Endodermal cell (in vitro differentiated cells): ENCODE results near the gene DHX8. TPM values are rescaled to one million over a fixed set of nuclear protein-coding genes. Genes with fewer than 3 reads are reported as not detected.
A peak's percentile ranks its signal among the peaks of the same experiment; 100 is the strongest.

Source experiments
- DNase-seq: peaks from one replicate; pipeline ENCODE4 v3.0.0-alpha.2; 2017
- H3K27ac ChIP-seq: 2 replicates; pipeline ENCODE4 v1.5.1; 2013; ENCODE audit warnings: mild to moderate bottlenecking, low read depth, low read length, moderate library complexity
- H3K27me3 ChIP-seq: 2 replicates; pipeline ENCODE4 v1.6.1; 2013; ENCODE audit warnings: mild to moderate bottlenecking, low read length, moderate library complexity; ENCODE audit not compliant: insufficient read depth, control insufficient read depth, poor library complexity, severe bottlenecking
- H3K36me3 ChIP-seq: 2 replicates; pipeline ENCODE4 v1.7.0; 2013; ENCODE audit warnings: mild to moderate bottlenecking, low read length, moderate library complexity; ENCODE audit not compliant: control insufficient read depth, insufficient read depth
- H3K4me1 ChIP-seq: one replicate; pipeline ENCODE4 v1.7.0; 2013; ENCODE audit warnings: low read length; ENCODE audit not compliant: control insufficient read depth, insufficient read depth
- H3K4me3 ChIP-seq: 2 replicates; pipeline ENCODE4 v1.5.1; 2013; ENCODE audit warnings: mild to moderate bottlenecking, low read length, moderate library complexity
- H3K9ac ChIP-seq: 2 replicates; pipeline ENCODE4 v1.6.1; 2013; ENCODE audit warnings: mild to moderate bottlenecking, low read length, moderate library complexity; ENCODE audit not compliant: poor library complexity, severe bottlenecking; ENCODE audit errors: extremely low read depth
- H3K9me3 ChIP-seq: 2 replicates; pipeline ENCODE4 v1.6.1; 2013; ENCODE audit warnings: mild to moderate bottlenecking, low read length, moderate library complexity; ENCODE audit not compliant: control insufficient read depth
- H3K27ac Mint-ChIP-seq: 2 replicates; pipeline ENCODE4 v1.8.0; 2020; ENCODE audit warnings: mixed read lengths
- H3K27me3 Mint-ChIP-seq: 2 replicates; pipeline ENCODE4 v1.8.0; 2021; ENCODE audit warnings: mild to moderate bottlenecking, mixed read lengths; ENCODE audit not compliant: insufficient read depth
- H3K36me3 Mint-ChIP-seq: 2 replicates; pipeline ENCODE4 v1.8.0; 2020; ENCODE audit warnings: low read depth, mixed read lengths
- H3K4me1 Mint-ChIP-seq: 2 replicates; pipeline ENCODE4 v1.8.0; 2020; ENCODE audit warnings: mixed read lengths
- H3K4me3 Mint-ChIP-seq: 2 replicates; pipeline ENCODE4 v1.8.0; 2020; ENCODE audit warnings: mild to moderate bottlenecking, moderate library complexity, mixed read lengths
- H3K9me3 Mint-ChIP-seq: 2 replicates; pipeline ENCODE4 v1.8.0; 2020; ENCODE audit warnings: mild to moderate bottlenecking, mixed read lengths
- WGBS, 2 experiments: methylation state at CpG; one replicate each; pipeline versions ENCODE4 v1.1.5 to v1.1.7; 2013; ENCODE audit warnings: missing lambda C conversion rate in 2 of 2, mixed read lengths in 1 of 2; ENCODE audit not compliant: insufficient coverage in 1 of 2, insufficient read length in 1 of 2; 5-methylcytosine and 5-hydroxymethylcytosine counted together
- total RNA-seq, 2 donors: library from RNA; stranded (reverse); fragmentation: NEBNext Ultra II Directional in 1 of 2; extraction: Animal tissue kit (Norgen Biotek cat#: 25700) in 1 of 2; gene quantifications; 2 replicates in 1 of 2; 3 replicates in 1 of 2; pipeline ENCODE4 v1.2.1, GENCODE V29; 2021
- TF ChIP-seq, protein P1 (sequence below): fragments of 200-600 bp; sonication (generic); conservative IDR thresholded peaks from 2 replicates; pipeline ENCODE4 v1.5.0; 2021; ENCODE audit warnings: antibody characterized with exemption, mild to moderate bottlenecking

The DHX8 gene
- total RNA-seq, 2 donors from 2014 or later = 53.3 to 57.1 TPM

DNA sequence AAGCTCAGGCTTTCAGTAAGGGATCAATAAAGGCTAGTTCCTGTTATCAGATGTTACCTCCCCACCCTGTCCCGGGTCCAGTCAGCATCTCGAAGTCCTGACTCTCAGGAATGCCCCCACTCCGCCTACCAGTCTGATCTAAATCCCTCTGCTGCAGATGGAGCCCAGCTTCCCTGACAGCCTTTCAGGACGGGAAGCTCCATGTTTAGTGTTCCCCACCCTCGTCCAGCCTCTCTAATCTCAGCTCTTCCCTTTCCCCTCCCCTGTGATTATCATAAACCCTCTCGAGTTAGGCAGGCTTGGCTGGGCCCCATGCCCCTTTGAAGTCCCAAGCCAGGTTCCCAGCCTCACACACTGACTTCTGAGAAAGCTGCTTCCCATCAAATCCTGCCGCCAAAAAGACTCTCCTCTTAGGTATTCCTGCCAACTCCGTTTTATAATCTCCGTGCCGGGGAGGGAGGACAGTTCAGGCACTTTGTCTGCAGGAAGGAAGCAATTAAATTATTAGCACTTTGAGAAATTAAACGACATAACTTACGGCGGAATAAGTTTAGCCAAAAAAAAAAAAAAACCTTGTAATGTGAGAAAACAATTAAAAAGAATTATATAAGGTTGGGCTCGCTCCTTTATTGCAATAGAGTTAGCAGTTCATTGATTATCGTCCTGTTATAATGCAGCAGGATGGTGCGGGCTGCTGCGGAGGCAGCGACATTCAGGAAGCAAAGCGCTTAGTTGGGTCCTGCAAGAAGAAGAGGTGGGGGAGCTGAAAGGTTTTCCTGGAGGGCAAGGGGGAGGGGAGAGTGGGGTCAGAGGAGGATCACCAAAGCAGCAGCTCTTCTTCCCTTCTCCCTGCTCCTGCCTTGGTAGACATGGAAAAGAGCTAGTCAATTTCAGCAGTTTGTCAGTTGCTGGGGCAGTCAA is 79.2 kb downstream of the DHX8 start:
- no peak overlapping the region for H3K9ac ChIP-seq
- no peaks in the 10 kb centered on the region for H3K4me1 ChIP-seq
- Mint-ChIP-seq H3K4me3 (peak overlapping the region; percentile 33), H3K9me3 (no peaks in the 10 kb centered on the region), H3K36me3 (no peaks in the 10 kb centered on the region), H3K27me3 (peaks cover 5% of the 10 kb centered on the region), H3K4me1 (peaks cover 35% of the 10 kb centered on the region), H3K27ac (no peak overlapping the region)
- TF ChIP-seq, protein P1, sequence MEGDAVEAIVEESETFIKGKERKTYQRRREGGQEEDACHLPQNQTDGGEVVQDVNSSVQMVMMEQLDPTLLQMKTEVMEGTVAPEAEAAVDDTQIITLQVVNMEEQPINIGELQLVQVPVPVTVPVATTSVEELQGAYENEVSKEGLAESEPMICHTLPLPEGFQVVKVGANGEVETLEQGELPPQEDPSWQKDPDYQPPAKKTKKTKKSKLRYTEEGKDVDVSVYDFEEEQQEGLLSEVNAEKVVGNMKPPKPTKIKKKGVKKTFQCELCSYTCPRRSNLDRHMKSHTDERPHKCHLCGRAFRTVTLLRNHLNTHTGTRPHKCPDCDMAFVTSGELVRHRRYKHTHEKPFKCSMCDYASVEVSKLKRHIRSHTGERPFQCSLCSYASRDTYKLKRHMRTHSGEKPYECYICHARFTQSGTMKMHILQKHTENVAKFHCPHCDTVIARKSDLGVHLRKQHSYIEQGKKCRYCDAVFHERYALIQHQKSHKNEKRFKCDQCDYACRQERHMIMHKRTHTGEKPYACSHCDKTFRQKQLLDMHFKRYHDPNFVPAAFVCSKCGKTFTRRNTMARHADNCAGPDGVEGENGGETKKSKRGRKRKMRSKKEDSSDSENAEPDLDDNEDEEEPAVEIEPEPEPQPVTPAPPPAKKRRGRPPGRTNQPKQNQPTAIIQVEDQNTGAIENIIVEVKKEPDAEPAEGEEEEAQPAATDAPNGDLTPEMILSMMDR = no peak
- peak; percentile 80 for DNase-seq
- H3K4me3 ChIP-seq = peak overlapping the region; percentile 37
- H3K27me3 ChIP-seq = peaks cover 9% of the 10 kb centered on the region
- no peak overlapping the region for H3K27ac ChIP-seq
- no peaks in the 10 kb centered on the region for H3K36me3 ChIP-seq
- 22 to 25% methylated on average over 9 to 19 of the region's 19 CpGs for WGBS, 2 experiments
- no peaks in the 10 kb centered on the region for H3K9me3 ChIP-seq

- Mint-ChIP-seq H3K4me3 (no peak overlapping the region), H3K4me1 (peaks cover 31% of the 10 kb centered on the region), H3K36me3 (no peaks in the 10 kb centered on the region), H3K27ac (no peak overlapping the region), H3K9me3 (no peaks in the 10 kb centered on the region), H3K27me3 (peaks cover 5% of the 10 kb centered on the region)
- Histone ChIP-seq H3K9ac (no peak overlapping the region), H3K4me1 (no peaks in the 10 kb centered on the region), H3K4me3 (no peak overlapping the region), H3K27me3 (peaks cover 9% of the 10 kb centered on the region), H3K36me3 (no peaks in the 10 kb centered on the region), H3K9me3 (no peaks in the 10 kb centered on the region), H3K27ac (no peak overlapping the region)
- WGBS, 2 experiments = 67 to 75% methylated on average over 9 to 13 of the region's 15 CpGs
- TF ChIP-seq, protein P1 = no peak
- DNase-seq = peak; percentile 58
Observed at GRCh38 chr17:43563600-43564594, 80.1 kb downstream of the DHX8 start.

- no peaks in the 10 kb centered on the region for H3K4me1 ChIP-seq
- no peak overlapping the region for H3K4me3 ChIP-seq
- H3K9ac ChIP-seq = no peak overlapping the region
- no peak overlapping the region for H3K27ac ChIP-seq
- H3K36me3 ChIP-seq = no peaks in the 10 kb centered on the region
- H3K27ac Mint-ChIP-seq = no peak overlapping the region
- H3K9me3 ChIP-seq = no peaks in the 10 kb centered on the region
- DNase-seq = no peak
- peaks cover 7% of the 10 kb centered on the region for H3K27me3 ChIP-seq
- no peak overlapping the region for H3K4me3 Mint-ChIP-seq
- H3K27me3 Mint-ChIP-seq = no peaks in the 10 kb centered on the region
- TF ChIP-seq, protein P1 = no peak
- H3K9me3 Mint-ChIP-seq = no peaks in the 10 kb centered on the region
- H3K4me1 Mint-ChIP-seq = peaks cover 9% of the 10 kb centered on the region
- 87 to 91% methylated on average over 3 to 5 of the region's 5 CpGs for WGBS, 2 experiments
- no peaks in the 10 kb centered on the region for H3K36me3 Mint-ChIP-seq
Observed at GRCh38 chr17:43568506-43569082, 84.8 kb downstream of the DHX8 start.
